Stimulated activated CD8-positive, alpha-beta memory T cell treated with anti-CD3 and anti-CD28 coated beads, Interleukin-4, amount 100 ng/mL, for 4 hours (primary cell): ENCODE results near the gene MYOZ3.

Experiments
- DNase-seq, 2 donors: peaks; one replicate each; pipeline ENCODE4 v3.0.0-alpha.2; 2020; ENCODE audit warnings: low read depth in 2 of 2, low spot score in 1 of 2

MYOZ3 gene

GRCh38 chr5:150700246-150700593 lies 39.2 kb downstream of the MYOZ3 start:
- DNase-seq, result no peak

DNA sequence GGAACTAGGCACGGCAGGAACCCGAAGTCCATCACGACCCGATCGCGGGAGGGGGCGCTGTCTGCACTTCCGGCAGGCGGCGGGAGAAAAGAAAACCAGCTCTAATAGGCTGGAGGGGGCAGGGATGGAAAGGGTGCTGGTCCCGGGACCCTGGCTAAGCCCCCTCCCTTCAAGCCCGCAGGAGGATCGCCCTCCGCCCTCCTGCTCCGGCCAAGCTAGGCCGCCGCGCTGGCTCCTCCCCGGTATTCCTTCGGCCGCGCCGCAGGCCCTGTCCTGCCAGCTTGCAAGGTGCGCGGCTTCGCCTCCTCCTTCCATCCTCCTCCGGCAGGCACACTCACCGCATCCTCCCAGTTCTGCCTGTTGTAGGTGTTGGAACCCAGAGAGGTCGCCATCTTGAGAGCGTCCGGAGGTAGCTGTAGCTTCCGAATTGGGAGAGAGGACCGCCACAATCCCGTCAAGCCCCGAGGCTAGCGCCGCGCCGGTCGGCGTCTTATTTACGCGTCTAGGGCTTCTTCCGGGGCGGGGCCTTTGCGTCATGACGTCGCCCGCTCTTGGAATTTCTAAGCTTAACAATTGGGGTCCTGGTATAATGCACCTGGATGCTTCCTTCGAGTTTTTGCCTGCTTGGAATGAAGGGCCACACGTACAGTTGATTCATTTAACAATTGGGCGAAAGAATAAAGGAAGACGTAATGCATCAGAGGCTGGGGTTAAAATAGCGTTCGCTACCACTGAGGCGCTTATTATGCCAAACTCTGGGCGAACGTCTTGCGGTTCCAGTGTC lies 39.7 kb downstream of the MYOZ3 start, which contains the start of gene RBM22:
Gene RBM22 (minus strand): TSS at position 469 of the 784 bp plus-strand sequence. CDS start 77 bp downstream, at position 392.
- peak; percentile 81 to 85 for DNase-seq

GRCh38 chr5:150703762-150704161 lies 42.7 kb downstream of the MYOZ3 start:
- DNase-seq, result no peak

DNA sequence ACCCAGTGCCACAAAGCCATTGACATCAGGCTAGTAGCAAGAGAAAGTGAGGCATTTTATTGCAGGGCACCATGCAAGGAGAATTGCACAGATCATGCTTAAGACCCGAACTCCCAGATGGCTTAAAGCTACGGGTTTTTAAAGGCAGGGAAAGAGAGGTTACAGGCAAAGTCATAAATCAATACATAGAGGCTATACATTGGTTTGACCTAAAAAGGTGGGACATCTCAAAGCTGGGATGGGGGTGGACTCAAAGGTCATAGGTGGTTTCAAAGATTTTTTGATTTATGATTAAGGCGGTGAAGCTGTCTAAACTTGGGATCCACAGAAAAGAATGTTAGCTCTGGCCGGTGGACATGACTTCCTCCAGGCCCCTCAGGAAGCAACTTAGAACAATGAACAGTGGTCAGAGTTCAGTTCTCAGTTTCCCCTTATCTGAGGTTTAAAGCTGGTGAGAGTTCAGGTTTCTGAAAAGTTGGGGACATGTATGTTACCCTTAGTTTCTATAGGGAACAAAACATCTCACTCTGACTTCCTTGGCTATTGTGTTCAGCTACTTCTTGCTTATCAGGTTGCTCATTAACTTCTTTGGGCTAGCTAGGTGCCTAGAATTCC lies 45.8 kb downstream of the MYOZ3 start:
- DNase-seq, result no peak

- no peak for DNase-seq
Observed at GRCh38 chr5:150710165-150710564, 49.1 kb downstream of the MYOZ3 start.

GRCh38 chr5:150723845-150724244 lies 62.8 kb downstream of the MYOZ3 start:
- no peak for DNase-seq
